ENCODE results near the gene AMOT. TPM values are rescaled to one million over a fixed set of nuclear protein-coding genes. Genes with fewer than 3 reads are reported as not detected.
A peak's percentile ranks its signal among the peaks of the same experiment; 100 is the strongest.
"Not testable (repeated sequence)": the region's sequence is repeated elsewhere in the genome, so short reads cannot be mapped to it uniquely, and the experiment has no call there.

The AMOT gene
- total RNA-seq, 2 experiments from 2014 or later, result 0.95 to 6.8 TPM

DNA sequence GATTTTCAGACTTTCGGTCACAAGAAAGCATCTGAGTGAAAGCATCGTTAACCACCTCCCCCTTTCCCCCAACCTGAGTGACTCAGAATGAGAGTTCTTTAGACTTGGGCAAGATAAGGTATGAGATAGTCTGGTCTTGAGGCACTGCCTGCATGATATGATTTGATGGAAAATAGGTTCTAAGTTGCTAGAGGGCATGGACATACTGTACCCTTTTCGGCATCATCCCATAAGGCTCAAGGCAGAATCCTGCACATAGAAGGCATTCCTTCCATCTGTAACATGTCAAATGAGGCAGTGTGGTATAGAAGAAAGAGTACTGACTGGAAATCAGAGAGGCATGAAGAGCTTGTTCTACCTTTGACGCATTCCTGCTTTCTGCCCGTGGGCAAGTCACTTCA lies 16.8 kb upstream of the AMOT start:
- Histone ChIP-seq H3K4me2 (ENCODE audit: low read length) (no peak overlapping the region), H3K9me2 (ENCODE audit: insufficient read depth, low read length) (no peaks in the 10 kb centered on the region), H3K36me3 (ENCODE audit: insufficient read depth, low read length) (no peaks in the 10 kb centered on the region), H3K27ac (ENCODE audit: low read depth, low read length, poor library complexity, severe bottlenecking) (no peak overlapping the region), H2AFZ (ENCODE audit: low read length) (no peak overlapping the region), H3K4me1 (ENCODE audit: insufficient read depth, low read length, poor library complexity, severe bottlenecking) (no peaks in the 10 kb centered on the region), H3K9me3 (ENCODE audit: low read length) (no peaks in the 10 kb centered on the region), H4K20me1 (ENCODE audit: insufficient read depth, low read length) (no peaks in the 10 kb centered on the region), H3K4me3 (ENCODE audit: low read depth, low read length, poor library complexity, severe bottlenecking) (no peak overlapping the region), H3K79me2 (ENCODE audit: insufficient read depth, low read depth, low read length) (no peaks in the 10 kb centered on the region)
- no peak for TF ChIP-seq EZH2phosphoT487 (IDR thresholded peaks at IDR 0.05; ENCODE audit: borderline replicate concordance, low read depth, low read length)
- POLR2A ChIA-PET, result no interaction called here
- CTCF ChIA-PET (ENCODE audit: unreplicated experiment), result no interaction called here
- no peak for DNase-seq (ENCODE audit: low spot score)
- intact Hi-C loops (cut with micrococcal nuclease; ENCODE audit: unreplicated experiment), result no loop called here
- no TSS peak for BruUV-seq (replicated peaks)

DNA sequence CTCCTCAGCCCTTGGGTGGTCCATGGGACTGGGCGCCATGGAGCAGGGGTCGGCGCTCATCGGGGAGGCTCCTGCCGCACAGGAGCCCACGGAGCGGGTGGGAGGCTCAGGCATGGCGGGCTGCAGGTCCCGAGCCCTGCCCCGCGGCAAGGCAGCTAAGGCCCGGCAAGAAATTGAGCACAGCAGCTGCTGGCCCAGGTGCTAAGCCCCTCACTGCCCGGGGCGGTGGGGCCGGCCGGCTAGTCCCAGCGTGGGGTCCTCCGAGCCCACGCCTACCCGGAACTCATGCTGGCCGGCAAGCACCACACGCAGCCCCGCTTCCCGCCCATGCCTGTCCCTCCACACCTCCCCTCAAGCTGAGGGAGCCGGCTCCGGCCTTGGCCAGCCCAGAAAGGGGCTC lies 14.3 kb upstream of the AMOT start:
- BruUV-seq (replicated peaks); H3K9me3 ChIP-seq (ENCODE audit: low read length); H3K27ac ChIP-seq (ENCODE audit: low read depth, low read length, poor library complexity, severe bottlenecking); DNase-seq (ENCODE audit: low spot score); H3K9me2 ChIP-seq (ENCODE audit: insufficient read depth, low read length); CTCF ChIA-PET (ENCODE audit: unreplicated experiment); H3K36me3 ChIP-seq (ENCODE audit: insufficient read depth, low read length); POLR2A ChIA-PET; H3K4me2 ChIP-seq (ENCODE audit: low read length); H3K79me2 ChIP-seq (ENCODE audit: insufficient read depth, low read depth, low read length); H3K4me3 ChIP-seq (ENCODE audit: low read depth, low read length, poor library complexity, severe bottlenecking); H4K20me1 ChIP-seq (ENCODE audit: insufficient read depth, low read length); H2AFZ ChIP-seq (ENCODE audit: low read length); intact Hi-C loops (cut with micrococcal nuclease; ENCODE audit: unreplicated experiment): not testable (repeated sequence)
- peaks cover 23% of the 10 kb centered on the region for H3K4me1 ChIP-seq (ENCODE audit: insufficient read depth, low read length, poor library complexity, severe bottlenecking)

- Histone ChIP-seq H4K20me1 (ENCODE audit: insufficient read depth, low read length) (no peaks in the 10 kb centered on the region), H3K79me2 (ENCODE audit: insufficient read depth, low read depth, low read length) (no peaks in the 10 kb centered on the region), H3K4me3 (ENCODE audit: low read depth, low read length, poor library complexity, severe bottlenecking) (no peak overlapping the region), H3K36me3 (ENCODE audit: insufficient read depth, low read length) (no peaks in the 10 kb centered on the region), H3K4me1 (ENCODE audit: insufficient read depth, low read length, poor library complexity, severe bottlenecking) (peaks cover 35% of the 10 kb centered on the region), H3K4me2 (ENCODE audit: low read length) (no peak overlapping the region), H3K9me3 (ENCODE audit: low read length) (no peaks in the 10 kb centered on the region), H2AFZ (ENCODE audit: low read length) (no peak overlapping the region), H3K27ac (ENCODE audit: low read depth, low read length, poor library complexity, severe bottlenecking) (no peak overlapping the region), H3K9me2 (ENCODE audit: insufficient read depth, low read length) (no peaks in the 10 kb centered on the region)
- intact Hi-C loops (cut with micrococcal nuclease; ENCODE audit: unreplicated experiment), result no loop called here
- DNase-seq (ENCODE audit: low spot score), result no peak
- CTCF ChIA-PET (ENCODE audit: unreplicated experiment), result no interaction called here
- no TSS peak for BruUV-seq (replicated peaks)
- POLR2A ChIA-PET, result interaction anchor here (2.3 kb wide), 1 partner anchor 24 kb away, joined by 6 read pairs; no protein-coding TSS in a partner anchor
- TF ChIP-seq EZH2phosphoT487 (IDR thresholded peaks at IDR 0.05; ENCODE audit: borderline replicate concordance, low read depth, low read length), result no peak
- TF ChIP-seq CTCF (conservative IDR thresholded peaks at IDR 0.05; ENCODE audit: low read length), result no peak
Measured at GRCh38 chrX:112852851-112853250, 12.2 kb upstream of the AMOT start.

DNA sequence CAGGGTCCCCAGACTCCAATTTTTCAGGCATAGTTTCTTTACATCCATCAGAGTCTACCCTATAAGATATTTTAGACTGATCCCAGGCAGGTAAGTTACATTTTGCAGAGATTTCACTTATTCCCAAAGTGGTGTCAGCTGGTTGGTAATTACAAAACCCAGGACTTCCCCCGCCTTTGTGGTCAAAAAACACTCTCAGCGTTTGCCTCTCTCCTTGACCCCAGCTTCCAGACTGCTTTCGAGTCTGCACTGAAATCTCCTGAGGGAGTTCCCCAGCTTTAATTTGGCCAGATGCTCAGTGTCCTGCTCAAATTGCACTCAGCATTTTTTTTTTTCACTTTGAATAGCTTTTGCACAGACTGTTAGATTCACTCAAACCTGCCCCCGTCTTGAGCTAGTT lies 11.2 kb upstream of the AMOT start:
- no peak overlapping the region for H3K4me3 ChIP-seq (ENCODE audit: low read depth, low read length, poor library complexity, severe bottlenecking)
- DNase-seq (ENCODE audit: low spot score), result no peak
- no peaks in the 10 kb centered on the region for H3K9me3 ChIP-seq (ENCODE audit: low read length)
- H3K79me2 ChIP-seq (ENCODE audit: insufficient read depth, low read depth, low read length), result no peaks in the 10 kb centered on the region
- peak overlapping the region; percentile 36 for H2AFZ ChIP-seq (ENCODE audit: low read length)
- TF ChIP-seq CTCF (conservative IDR thresholded peaks at IDR 0.05; ENCODE audit: low read length) (no peak), EZH2phosphoT487 (IDR thresholded peaks at IDR 0.05; ENCODE audit: borderline replicate concordance, low read depth, low read length) (no peak)
- no peak overlapping the region for H3K27ac ChIP-seq (ENCODE audit: low read depth, low read length, poor library complexity, severe bottlenecking)
- no peaks in the 10 kb centered on the region for H3K9me2 ChIP-seq (ENCODE audit: insufficient read depth, low read length)
- intact Hi-C loops (cut with micrococcal nuclease; ENCODE audit: unreplicated experiment), result loop anchor here (1.0 kb wide), 1 partner anchor 35 kb away; no protein-coding TSS in a partner anchor
- no peaks in the 10 kb centered on the region for H3K36me3 ChIP-seq (ENCODE audit: insufficient read depth, low read length)
- peaks cover 35% of the 10 kb centered on the region for H3K4me1 ChIP-seq (ENCODE audit: insufficient read depth, low read length, poor library complexity, severe bottlenecking)
- BruUV-seq (replicated peaks), result no TSS peak
- H4K20me1 ChIP-seq (ENCODE audit: insufficient read depth, low read length), result no peaks in the 10 kb centered on the region
- POLR2A ChIA-PET, result interaction anchor here (0.8 to 2.5 kb wide), 3 partner anchors 10 to 25 kb away, joined by 4 to 19 read pairs (median 6); partner anchors contain the start of gene AMOT
- CTCF ChIA-PET (ENCODE audit: unreplicated experiment), result no interaction called here
- peak overlapping the region; percentile 48 for H3K4me2 ChIP-seq (ENCODE audit: low read length)

All from OCI-LY7 (cell line).